ENCODE data around the gene PSG11. TPM values are rescaled to one million over a fixed set of nuclear protein-coding genes. Genes with fewer than 3 reads are reported as not detected.

PSG11 gene
- total RNA-seq = not detected

GRCh38 chr19:43026369-43026768 lies at the start of gene PSG11:
PSG11 (minus strand) TSS chr19:43026469; CDS start chr19:43026372, 97 bp downstream.

Other genes with a start within 250 kb of the PSG11 start
- gene PSG1, start 146.8 kb downstream of the PSG11 start, total RNA-seq = not detected
- not detected for gene PSG6, start 108.6 kb downstream of the PSG11 start, total RNA-seq
- not detected for gene PSG7, start 89.3 kb downstream of the PSG11 start, total RNA-seq
- not detected for gene PSG2, start 56.2 kb upstream of the PSG11 start, total RNA-seq
- gene PSG5, start 160.1 kb upstream of the PSG11 start, total RNA-seq = not detected
- not detected for gene PSG4, start 179.2 kb upstream of the PSG11 start, total RNA-seq
- gene PSG9, start 243.1 kb upstream of the PSG11 start, total RNA-seq = not detected